GM12873 (cell line): ENCODE data around the gene VSTM5.
A peak's percentile ranks its signal among the peaks of the same experiment; 100 is the strongest.

Experiments used
- CTCF ChIP-seq: IDR thresholded peaks from 2 replicates; pipeline ENCODE4 v1.5.1; 2012; ENCODE audit warnings: low read depth, mild to moderate bottlenecking, moderate library complexity, low read length, control low read depth; ENCODE audit not compliant: insufficient read depth; ENCODE audit errors: missing control alignments

VSTM5 gene, protein sequence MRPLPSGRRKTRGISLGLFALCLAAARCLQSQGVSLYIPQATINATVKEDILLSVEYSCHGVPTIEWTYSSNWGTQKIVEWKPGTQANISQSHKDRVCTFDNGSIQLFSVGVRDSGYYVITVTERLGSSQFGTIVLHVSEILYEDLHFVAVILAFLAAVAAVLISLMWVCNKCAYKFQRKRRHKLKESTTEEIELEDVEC

GRCh38 chr11:93850594-93851018 is at the start of gene VSTM5:
TSS of gene VSTM5 (minus strand) at chr11:93850618. CDS start at chr11:93850502, 116 bp downstream.
- TF ChIP-seq CTCF, result no peak

- TF ChIP-seq CTCF, result peak; percentile 54
These were observed 44.9 kb upstream of the VSTM5 start for GRCh38 chr11:93895106-93895862.

- no peak for TF ChIP-seq CTCF
These were observed 40.1 kb upstream of the VSTM5 start for GRCh38 chr11:93890391-93891051.

GRCh38 chr11:93887111-93887510 is 36.7 kb upstream of the VSTM5 start:
- TF ChIP-seq CTCF, result no peak

GRCh38 chr11:93875637-93876036 is 25.2 kb upstream of the VSTM5 start:
- TF ChIP-seq CTCF, result no peak

DNA sequence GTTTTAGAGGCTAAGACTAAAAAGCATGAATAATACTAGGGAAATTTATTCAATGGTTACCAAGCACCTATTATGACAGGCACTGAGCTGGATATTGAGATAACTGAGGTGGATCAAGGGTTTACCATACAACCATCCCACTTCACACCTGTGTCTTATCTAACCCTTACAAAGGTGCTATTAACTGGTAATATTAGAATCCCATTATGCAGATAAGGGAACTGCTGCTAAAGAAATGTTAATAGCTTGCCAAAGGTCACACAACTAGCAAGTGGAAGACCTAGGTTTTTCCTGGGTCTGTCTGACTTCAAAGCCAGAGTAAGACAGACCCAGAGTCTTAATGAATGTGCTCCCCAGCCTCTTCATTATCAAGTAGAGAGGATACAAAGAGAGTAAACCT is 21.1 kb upstream of the VSTM5 start:
- no peak for TF ChIP-seq CTCF

DNA sequence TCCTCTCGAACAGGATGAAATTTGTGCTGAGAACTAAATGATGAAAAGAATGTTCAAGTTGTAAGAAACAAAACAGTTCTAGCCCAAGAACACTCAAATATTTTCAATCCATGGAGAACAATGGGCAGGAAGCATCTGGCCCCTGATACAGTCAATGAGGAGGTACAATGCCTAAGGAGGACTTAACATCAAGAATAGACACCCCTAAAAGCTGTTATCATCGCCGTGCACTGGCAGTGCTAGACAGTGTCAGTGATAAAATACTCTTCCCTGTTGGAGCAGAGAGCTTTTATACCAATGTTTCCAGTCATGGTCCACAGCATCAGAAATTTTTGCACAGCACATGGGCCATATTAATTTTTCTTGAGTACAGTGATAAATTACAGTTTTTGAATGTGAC is 20.2 kb upstream of the VSTM5 start:
- no peak for TF ChIP-seq CTCF
